PFSK-1 (cell line): Measurements from ENCODE around the gene CD226.

Experiments
- POLR2AphosphoS5 ChIP-seq: IDR thresholded peaks from 2 replicates; pipeline ENCODE4 v1.6.1; 2012; ENCODE audit warnings: low read depth, mild to moderate bottlenecking, control low read depth, low read length, moderate library complexity
- TAF1 ChIP-seq: IDR thresholded peaks from 2 replicates; pipeline ENCODE4 v1.6.1; 2012; ENCODE audit warnings: low read length, control low read depth, borderline replicate concordance; ENCODE audit not compliant: insufficient read depth
- TF ChIP-seq, protein P1 (sequence below), 2 experiments: IDR thresholded peaks; 2 replicates each; pipeline versions ENCODE4 v1.6.1 to v1.8.0; 2011 to 2012; ENCODE audit warnings: low read depth in 2 of 2, low read length in 2 of 2, control low read depth in 1 of 2, inconsistent platforms in 1 of 2, mild to moderate bottlenecking in 1 of 2, moderate library complexity in 1 of 2; ENCODE audit not compliant: insufficient read depth in 1 of 2

DNA sequence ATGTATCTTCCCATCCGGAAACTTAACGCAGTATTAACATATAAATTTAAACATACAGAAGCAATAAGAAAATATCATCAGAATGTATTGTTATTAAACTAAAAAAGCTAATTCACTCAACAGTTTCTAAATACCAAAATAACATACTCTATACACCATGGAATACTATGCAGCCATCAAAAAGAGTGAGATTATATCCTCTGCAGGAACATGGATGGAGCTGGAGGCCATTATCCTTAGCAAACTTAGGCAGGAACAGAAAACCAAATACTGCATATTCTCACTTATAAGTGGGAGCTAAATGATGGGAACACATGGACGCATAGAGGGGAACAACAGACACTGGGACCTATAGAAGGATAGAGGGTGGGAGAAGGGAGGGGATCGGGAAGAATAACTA lies 127.1 kb downstream of the CD226 start:
- TF ChIP-seq POLR2AphosphoS5 (no peak), TAF1 (no peak)
- TF ChIP-seq, protein P1, sequence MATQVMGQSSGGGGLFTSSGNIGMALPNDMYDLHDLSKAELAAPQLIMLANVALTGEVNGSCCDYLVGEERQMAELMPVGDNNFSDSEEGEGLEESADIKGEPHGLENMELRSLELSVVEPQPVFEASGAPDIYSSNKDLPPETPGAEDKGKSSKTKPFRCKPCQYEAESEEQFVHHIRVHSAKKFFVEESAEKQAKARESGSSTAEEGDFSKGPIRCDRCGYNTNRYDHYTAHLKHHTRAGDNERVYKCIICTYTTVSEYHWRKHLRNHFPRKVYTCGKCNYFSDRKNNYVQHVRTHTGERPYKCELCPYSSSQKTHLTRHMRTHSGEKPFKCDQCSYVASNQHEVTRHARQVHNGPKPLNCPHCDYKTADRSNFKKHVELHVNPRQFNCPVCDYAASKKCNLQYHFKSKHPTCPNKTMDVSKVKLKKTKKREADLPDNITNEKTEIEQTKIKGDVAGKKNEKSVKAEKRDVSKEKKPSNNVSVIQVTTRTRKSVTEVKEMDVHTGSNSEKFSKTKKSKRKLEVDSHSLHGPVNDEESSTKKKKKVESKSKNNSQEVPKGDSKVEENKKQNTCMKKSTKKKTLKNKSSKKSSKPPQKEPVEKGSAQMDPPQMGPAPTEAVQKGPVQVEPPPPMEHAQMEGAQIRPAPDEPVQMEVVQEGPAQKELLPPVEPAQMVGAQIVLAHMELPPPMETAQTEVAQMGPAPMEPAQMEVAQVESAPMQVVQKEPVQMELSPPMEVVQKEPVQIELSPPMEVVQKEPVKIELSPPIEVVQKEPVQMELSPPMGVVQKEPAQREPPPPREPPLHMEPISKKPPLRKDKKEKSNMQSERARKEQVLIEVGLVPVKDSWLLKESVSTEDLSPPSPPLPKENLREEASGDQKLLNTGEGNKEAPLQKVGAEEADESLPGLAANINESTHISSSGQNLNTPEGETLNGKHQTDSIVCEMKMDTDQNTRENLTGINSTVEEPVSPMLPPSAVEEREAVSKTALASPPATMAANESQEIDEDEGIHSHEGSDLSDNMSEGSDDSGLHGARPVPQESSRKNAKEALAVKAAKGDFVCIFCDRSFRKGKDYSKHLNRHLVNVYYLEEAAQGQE (IDR thresholded peaks at IDR 0.05; ENCODE audit: insufficient read depth in 1 of 2, low read depth in 2 of 2, low read length in 2 of 2) = no peak
